ENCODE measurements around the gene SMG6.

SMG6 gene

DNA sequence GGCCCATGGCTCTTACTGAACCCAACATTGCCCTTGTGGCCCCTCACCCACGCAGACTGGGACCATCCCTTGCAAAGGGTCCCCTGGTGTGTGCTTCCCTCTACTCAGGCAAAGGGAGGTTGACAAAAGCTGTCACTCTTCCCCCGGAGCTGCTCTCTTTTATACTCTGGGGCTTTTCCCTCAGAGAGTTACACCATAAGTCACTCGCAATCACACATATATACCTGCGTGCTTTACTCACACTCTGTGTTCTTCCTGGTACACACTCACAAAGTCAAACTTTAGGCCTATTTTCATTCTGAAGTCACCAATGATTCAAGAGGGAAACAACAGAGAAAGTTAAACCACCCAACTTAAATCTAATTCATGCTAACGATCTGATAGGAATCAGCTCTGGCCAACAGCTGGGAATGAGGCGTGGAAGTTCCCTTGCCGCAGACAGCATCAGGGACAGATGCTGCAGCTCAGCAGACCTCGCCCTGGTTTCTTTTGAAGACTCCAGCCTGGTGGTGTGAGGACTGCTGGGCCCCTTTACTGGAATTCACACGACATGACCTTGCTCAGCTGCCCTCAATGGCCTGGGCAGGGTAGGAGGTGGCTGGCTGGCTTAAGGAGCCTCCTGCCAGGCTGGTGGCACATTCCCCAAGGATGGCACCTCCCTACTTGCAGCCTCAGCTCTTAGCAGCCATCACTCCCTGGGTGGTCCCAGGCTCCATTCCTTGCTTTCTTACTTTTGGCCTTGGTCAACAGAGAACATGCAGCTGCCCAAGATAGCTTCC lies 221.4 kb downstream of the SMG6 start:
- DNase-seq (ENCODE audit: low spot score) (no peak), FAIRE-seq (no peak)

- DNase-seq (ENCODE audit: low spot score) (peak; percentile 60), FAIRE-seq (peak; percentile 38)
These were observed 222.0 kb downstream of the SMG6 start for GRCh38 chr17:2081564-2081963.

DNA sequence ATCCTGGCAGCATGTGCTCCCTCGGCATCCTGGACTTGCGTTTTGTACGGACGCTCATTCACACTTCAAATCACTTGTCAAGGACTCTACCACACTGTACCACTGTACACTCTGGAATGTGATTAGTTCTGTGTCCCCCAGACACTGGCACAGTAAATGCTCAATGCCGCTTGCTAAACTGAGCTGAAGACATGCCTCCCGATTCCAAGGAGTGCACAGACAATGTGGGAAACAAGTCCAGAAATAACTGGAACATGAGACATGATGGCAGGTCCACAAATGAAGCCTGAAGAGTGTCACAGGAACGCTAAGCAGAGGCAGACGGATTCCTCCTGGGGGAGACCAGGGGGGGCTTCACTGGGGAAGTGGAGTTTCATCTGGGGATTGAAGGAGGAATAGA lies 226.5 kb downstream of the SMG6 start:
- FAIRE-seq (no peak), DNase-seq (ENCODE audit: low spot score) (no peak)

DNA sequence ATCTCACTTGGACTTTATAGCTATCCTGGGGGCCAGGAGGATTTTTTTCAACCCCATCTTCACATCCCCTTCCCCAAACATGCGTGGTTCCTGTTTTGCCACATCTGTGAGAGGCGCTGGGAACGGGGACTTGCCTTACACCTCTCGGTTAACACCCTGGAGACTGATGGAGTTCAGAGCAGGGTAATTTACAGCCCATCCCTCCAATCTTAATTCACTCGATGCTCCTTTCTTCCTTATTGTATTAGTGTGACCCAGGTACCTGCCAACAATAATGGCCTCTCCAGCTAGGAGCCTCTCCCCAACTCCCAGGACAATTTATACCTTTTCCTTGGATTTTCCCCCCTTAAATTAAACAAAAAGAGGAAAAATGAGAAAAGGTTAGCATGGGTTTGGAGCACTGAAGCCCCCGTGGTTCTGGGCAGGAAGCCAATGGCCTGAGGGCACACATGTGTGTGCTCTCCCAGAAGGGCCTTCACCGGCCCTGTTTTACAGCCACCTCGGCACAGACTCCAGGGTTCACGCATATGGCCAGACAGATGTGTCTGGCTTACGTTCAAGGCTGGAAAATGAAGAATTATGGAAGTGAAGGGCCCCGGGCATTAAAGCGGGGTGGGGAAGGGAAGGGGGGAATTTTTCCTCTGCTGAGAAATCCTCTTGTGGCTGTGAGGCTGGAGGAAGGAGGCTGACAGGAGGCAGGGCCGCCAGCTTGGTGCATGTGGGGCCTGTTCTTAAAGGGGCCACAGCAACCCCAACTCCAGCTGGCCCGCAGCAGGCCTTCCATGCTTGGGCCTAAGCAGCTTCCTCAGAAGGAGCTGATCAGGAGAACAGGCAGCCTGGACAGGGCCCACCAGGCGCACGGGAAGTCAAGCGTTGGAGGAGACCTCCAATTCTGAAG lies 227.2 kb downstream of the SMG6 start:
- DNase-seq (ENCODE audit: low spot score) (no peak), FAIRE-seq (no peak)

GRCh38 chr17:2075336-2076086 lies 228.1 kb downstream of the SMG6 start:
- DNase-seq (ENCODE audit: low spot score) (no peak), FAIRE-seq (no peak)

GRCh38 chr17:2074919-2075318 lies 228.7 kb downstream of the SMG6 start:
- FAIRE-seq: no peak
- DNase-seq (ENCODE audit: low spot score): no peak

DNA sequence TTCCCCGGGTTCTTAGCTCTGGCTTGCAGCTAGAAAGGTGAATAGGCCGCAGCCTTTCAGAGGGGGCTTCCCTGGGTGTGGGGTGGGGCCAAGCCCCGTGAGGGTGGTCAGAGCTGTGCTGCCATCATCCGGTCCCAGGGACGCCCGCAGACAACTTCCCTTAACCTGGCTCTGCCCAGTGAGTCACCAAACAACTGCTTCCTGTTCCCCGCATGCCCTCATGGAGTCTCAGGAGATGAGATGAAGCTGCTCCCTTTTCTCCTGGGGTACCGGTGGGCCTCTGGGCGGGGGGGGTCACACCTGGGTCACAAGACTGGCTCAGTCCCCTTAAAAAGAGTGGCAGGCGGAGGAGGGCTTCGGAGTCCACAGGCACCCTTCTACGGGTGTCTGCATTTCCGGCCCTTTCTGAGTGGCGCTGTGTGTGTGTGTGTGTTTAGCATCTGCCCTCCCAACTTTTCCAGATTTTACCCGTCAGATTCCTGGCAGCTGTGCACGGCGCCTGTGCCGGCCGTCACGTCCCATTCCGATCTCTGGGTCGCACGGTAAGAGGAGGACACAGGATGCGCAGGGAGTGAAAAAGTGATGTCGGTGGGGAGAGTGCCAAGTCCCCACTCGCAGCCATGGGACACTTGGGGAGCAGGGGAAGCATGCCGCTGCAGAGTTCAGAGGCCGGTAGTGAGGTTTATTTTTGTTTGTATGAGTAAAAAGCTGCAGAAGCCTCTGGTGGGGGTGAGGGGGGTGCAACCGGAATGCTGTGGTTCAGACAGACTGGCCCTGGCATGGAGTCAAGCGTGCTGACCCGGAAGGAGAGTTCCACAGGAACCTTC lies 231.9 kb downstream of the SMG6 start:
- no peak for FAIRE-seq
- no peak for DNase-seq (ENCODE audit: low spot score)

DNA sequence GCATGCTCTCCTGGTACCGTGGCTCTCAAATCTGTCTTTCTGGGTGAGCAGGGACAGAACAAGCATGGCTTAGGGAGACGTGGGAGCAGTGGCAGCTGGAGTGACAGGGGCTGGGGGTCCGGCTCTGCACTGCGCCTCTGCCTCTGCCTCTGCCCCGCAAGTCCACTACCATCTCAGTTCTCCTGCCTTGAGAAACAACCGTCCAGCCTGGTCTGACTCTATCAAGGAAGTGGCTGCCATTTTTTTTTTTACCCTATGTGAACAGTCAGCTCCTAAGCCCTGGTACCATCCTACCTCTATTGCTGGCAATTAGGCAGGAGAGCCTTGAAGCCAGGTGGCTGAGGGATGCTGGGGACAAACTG lies 232.6 kb downstream of the SMG6 start:
- no peak for FAIRE-seq
- DNase-seq (ENCODE audit: low spot score): no peak

GRCh38 chr17:2070241-2071023 lies 233.2 kb downstream of the SMG6 start:
- FAIRE-seq: no peak

GRCh38 chr17:2068519-2069051 lies 235.0 kb downstream of the SMG6 start:
- no peak for FAIRE-seq
- DNase-seq (ENCODE audit: low spot score): peak; percentile 33

More at GRCh38 chr17:2070241-2071023, 233.2 kb downstream of the SMG6 start:
- DNase-seq (ENCODE audit: low spot score): no peak

- DNase-seq (ENCODE audit: low spot score) (no peak), FAIRE-seq (no peak)
These were observed 235.5 kb downstream of the SMG6 start for GRCh38 chr17:2068031-2068518.

DNA sequence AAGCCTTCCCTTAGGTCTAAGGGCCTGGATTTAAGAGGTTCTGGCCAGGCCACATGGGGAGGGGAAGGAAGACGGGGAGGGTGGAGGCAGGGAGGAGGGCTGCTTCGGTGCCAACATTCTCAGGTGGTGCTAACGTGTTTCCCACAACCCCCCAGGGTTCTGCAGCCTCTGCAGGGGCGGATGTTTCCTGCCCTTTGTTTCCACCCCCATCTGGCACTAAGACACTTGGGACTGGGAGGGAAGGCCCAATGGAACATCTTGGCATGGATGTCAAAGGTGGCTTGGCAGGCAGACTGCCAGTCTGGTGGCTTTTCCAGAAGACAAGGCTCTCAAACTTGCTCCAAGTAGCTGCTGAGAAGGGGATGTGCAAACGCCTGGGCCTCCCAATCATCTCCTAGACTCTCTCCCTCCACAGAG lies 236.0 kb downstream of the SMG6 start:
- no peak for DNase-seq (ENCODE audit: low spot score)
- no peak for FAIRE-seq

DNA sequence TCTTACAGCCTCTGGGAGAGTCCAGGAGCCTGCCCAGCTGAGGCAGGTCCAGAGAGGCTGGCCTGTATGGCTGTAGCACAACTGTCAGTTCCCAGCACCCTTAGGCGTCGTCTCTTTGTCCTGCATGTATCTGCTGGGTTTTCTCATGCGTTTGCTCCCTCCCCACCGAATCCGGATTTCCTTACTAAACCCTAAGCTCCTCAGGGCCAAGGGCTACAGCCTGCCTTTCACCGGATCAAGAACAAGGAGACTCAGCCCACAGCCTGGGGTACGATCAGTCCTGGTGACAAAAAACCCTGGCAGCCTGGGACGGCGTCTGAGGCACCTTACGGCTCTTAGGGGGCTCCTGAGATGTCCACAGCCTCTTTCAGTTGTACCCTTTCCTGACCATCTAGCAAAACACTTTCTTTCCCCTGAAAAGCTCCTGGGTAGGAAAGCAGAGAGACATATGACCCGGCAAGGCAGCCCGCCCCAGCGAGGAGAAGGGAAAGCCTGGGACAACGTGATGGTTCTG lies 236.5 kb downstream of the SMG6 start:
- DNase-seq (ENCODE audit: low spot score) (no peak), FAIRE-seq (no peak)

DNA sequence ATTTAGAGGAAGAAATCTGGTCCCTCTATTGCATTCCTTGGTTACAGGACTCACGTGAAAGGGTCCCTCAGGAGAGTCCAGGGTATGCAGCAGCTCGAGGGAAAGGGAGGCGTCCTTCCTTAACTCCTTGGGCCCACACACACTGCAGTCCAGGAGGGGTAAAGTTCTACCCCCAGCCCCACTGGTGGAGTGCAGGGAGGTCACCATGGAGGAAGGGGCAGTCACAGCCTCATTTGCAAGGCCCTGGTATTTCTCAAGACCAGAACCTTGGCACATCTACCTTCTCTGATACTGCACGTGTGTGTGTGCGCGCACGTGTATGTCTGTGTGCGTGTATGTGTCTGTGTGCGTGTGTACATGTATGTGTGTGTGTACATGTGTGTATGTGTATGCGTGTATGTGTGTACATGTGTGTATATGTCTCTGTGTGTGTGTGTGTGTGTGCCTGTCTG lies 237.6 kb downstream of the SMG6 start:
- FAIRE-seq: no peak
- DNase-seq (ENCODE audit: low spot score): no peak

DNA sequence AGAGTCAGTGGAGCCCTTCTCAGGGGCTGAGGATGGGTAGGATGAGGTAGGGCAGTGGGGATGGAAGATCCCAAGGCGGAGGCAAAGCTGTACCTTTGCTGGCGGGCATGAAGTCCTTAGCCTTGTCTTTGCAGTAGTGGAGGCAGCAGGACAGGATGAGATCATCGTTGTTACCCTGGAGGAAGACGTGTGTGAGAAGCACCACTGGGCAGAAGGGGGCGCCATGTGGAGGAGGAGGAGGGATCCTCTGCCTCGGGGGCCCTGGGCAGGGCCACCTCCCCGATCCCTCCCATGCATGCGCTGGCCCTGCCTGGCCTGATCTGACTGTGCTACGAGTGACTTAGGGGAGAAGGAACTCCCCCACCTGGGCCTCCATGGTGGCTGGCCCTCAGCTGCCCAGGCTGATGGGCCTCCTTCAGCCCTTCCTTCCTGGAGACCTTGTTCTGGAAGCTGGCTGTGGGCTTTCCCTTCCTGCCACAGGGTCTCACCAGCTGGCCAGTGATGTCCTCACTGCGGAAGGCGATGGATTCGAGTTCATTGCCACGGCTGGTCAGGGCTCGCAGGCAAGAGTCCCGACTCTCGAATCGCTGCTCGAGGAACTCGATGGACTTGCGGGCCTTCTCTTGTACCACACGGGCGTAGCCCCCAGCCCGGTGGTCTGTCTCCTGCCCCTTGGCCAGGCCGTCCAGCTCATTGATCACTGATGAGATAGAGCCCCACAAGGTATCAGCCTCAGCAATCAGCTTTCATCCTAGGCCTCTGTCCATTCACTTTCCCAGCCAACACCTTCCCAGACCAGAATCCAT lies 238.4 kb downstream of the SMG6 start:
- no peak for DNase-seq (ENCODE audit: low spot score)

DNA sequence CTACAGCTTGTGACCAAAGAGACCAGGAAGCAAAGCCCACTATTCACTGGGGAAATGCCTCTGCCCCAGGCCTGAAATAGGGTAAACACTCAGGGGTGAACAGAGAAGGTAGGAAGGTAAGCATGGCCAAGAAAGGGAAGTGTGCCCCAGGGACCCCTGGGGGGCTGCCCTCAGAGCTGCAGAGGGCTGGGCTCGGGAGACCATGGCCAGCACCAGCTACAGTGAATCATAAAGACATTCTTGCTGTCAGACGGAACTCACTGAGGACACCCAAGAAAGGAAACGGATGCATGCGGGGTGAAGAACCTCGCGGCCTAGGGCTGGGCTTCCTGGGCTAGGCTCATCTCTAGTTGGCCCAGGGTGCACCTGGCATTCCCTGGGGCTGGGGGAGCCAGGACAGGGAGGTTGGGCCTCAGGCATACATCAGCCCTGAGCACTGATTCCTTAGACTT lies 239.0 kb downstream of the SMG6 start:
- no peak for DNase-seq (ENCODE audit: low spot score)
- no peak for FAIRE-seq

More for the DNA sequence above, 238.4 kb downstream of the SMG6 start:
- no peak for FAIRE-seq

GRCh38 chr17:2064147-2064489 lies 239.5 kb downstream of the SMG6 start:
- FAIRE-seq (no peak), DNase-seq (ENCODE audit: low spot score) (no peak)

All from RCC 7860 (cell line).